Measurements from ENCODE around the gene ERI3.
A peak's percentile ranks its signal among the peaks of the same experiment; 100 is the strongest.

ERI3 gene, protein sequence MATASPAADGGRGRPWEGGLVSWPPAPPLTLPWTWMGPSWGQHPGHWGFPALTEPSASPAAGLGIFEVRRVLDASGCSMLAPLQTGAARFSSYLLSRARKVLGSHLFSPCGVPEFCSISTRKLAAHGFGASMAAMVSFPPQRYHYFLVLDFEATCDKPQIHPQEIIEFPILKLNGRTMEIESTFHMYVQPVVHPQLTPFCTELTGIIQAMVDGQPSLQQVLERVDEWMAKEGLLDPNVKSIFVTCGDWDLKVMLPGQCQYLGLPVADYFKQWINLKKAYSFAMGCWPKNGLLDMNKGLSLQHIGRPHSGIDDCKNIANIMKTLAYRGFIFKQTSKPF

DNA sequence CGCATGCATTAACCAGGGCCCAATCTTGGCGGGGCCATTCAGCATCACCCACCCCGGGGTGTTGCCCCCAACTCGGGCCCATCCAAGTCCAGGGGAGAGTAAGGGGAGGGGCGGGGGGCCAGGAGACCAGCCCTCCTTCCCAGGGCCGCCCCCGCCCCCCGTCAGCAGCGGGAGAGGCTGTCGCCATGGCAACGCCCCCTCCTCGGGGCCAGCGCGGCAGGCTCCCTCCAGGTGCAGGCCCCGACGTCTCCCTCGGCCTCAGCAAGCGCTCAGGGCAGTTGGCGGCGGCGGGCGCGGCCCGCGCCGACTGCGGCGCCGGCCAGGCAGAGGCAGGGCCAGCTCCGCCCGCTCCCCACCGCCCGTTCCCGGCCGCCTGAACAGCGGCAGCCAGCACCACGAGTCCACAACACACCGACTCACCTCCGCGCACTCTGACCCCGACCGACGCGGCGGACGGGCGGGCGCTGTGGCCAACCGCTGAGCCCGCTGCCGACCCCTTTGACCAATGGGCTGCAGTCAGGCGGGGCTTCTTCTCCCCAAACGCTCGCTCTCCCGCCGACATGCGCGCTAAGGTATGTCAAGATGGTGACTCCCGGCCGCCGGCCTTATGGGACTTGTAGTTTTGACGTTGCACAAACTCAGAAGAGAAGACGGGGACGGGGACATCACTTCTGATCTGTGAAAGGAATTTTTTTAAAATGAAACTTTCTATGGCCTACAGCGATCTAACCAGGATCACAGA, at the start of gene ERI3:
Gene ERI3, minus strand, starts transcription at position 418 of the 742 bp plus-strand sequence. Its CDS starts 231 bp downstream, at position 187.
- peak; percentile 96 for DNase-seq

DNA sequence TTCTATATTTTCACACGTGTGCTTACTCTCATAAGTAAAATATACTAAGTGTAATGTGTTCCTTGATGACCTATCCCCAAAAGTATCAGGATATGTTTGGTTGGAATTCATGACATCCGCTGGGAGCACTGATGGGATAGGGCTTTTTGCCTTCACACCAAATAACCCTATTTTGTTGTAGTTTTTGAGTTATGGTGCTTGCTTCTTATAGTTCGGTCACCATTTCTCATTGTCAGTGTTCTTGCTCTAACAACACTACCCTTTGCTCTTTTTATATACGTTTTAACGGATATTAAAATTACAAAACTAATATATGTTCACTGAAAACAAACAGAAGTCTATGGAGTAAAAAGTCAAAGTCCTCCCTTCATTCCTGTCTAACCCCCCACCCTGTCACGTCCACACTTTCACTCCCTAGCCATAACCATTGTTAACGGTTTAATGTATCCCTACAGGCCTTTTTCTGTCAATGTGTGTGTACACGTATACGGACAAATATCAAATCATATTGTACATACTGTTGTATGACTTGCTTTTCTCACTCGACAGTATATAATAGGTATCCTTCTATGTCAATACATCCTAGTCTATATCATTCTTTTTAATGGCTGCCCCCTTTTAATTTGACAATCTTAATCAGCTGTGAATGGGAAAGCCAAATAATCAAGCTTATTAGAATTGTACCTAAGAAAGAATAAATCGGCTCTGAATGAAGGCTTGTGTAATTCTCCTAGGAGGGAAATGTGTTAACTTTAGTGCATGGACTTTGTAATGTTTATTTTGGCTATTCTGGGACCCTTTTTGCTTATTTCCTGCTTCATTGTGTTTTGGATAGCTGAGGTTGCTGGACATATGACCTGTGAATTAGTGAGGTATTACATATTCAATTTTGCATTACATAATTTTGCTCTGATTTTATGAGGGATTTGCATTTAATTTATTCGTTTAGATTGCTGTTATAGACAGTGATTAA, 46.5 kb upstream of the ERI3 start:
- DNase-seq, result no peak

DNA sequence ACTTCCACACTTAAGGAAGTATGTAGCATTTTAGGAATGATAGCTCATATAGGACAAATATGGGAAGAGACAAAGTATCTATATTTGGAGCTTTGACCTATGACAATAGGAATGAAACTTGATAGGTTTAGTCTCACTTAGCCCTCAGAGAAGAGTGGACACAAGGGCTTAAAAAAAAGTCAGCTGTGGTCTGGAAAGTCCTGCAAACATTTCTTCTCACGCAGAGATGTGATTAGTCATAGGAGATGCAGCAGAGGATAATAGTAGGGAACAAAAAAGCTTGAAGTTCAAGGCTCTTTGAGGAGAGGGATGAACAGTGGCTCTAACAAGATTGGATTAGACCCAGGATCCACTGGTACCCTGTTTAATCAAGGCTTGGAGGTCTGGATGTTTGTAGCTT, 35.2 kb upstream of the ERI3 start:
- no peak for DNase-seq

DNA sequence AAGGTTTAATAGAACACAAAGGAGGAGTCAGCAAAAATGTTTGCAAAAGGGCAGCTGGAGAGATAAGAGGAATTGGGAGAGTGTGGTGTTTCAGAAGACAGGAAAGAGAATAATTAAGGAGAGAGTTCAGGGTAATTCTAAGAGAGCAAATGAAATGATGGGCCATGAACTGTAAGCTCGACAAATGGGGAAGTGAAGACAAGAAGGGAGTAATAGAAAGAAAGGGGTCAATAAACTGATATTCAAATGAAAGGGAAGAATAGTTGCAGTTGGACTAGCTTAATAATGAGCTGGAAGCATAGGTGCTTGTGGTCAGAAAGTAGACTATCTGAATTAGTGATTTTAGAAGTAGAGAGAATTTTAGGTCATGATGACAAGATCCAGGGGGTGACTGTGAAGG, 34.4 kb upstream of the ERI3 start:
- DNase-seq, result no peak

DNA sequence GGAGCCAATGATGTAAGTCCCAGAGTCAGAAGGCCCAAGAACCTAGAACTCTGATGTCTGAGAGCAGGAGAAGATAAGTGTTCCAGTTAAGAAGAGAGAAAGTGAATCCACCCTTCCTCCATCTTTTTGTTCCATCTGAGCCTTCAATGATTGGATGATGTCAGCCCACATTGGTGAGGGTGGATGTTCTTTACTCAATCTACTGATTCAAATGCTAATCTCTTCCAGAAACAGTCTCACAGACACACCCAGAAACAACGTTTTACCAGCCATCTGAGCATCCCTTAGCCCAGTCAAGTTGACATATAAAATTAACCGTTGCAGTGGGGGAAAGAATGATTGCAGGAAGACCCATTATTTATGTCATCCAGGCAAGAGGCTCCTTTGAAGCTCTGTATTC, 33.5 kb upstream of the ERI3 start:
- DNase-seq, result no peak

DNA sequence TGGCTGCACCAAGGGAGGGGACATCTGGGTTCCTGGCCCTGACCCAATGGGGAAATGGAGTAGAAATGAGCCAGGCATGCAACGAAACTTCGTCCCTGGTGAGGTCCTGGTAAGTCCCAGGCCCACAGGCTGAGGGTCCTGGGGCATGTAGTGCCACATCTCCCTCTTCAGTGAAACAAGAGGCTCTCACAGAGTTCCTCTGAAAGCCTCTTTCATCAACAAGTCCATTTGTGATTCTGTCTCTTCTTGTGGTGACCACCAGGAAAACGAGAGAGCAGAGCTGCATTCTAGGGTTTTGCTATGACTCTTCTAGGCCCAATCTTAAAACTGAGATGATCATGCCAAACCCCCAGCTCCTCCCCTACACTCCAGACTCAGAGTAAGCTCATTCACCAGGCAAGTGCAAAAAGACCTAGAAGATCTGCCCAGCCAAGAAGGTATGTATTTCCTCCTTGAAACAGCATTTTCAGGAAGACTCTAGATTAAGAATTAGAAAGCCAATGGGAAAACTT, 25.7 kb upstream of the ERI3 start:
- DNase-seq, result no peak

DNA sequence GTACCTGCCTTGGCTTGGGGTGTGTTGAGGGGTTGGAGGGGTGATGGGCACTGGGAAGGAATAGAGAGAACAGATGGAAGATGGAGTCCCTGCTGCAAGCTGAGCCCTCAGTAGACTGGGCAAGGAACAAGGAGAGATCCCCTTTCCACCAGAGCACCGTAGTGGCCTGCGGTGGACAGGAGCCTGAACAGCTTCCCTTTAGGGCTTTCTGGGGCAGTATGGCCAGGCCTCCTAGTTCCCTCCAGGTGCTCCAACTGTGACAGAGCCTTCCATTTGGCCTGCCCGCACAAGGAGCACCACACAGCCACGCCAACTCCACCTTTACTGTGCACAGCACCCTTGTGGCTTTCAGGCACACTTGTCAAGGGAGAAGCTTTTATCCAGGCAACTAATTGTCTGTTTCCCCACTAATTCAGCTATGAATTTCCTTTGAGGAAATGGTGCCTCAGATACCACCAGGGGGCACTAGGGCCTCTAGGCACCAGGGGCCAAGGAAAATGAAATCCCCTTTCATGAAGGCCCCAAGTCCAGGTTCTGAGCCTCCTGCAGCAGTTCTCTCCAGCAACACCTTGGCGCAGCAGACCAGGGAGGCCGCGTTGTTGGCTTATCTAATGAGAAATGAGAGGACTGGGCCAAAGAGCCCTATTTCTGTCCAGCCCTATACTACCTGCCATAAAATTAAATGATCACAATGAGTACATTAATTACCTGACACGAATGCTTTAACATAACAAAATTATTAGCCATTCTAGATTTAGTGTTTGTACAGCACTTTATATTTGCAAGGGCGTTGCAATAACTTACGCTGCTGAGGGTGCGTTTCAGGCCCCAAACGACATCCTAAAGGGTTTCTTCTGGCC, 23.1 kb upstream of the ERI3 start:
- DNase-seq, result peak; percentile 47

DNA sequence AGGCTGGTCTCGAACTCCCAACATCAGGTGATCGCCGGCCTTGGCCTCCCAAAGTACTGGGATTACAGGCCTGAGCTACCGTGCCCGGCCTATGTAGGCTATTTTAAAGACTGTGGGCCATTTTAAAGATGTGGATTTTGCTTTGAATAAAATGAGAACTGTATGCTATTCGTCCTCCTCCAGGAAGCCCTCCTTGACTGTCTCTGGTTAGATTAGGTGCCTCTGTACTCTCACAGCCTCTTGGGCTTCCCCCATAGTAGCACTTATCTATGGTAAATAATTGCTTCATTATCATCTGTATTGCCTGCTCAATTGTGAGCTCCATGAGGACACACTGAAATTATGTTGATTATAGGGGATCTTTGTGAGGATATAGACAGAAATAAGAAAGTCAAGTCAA, 20.5 kb upstream of the ERI3 start:
- DNase-seq, result no peak

DNA sequence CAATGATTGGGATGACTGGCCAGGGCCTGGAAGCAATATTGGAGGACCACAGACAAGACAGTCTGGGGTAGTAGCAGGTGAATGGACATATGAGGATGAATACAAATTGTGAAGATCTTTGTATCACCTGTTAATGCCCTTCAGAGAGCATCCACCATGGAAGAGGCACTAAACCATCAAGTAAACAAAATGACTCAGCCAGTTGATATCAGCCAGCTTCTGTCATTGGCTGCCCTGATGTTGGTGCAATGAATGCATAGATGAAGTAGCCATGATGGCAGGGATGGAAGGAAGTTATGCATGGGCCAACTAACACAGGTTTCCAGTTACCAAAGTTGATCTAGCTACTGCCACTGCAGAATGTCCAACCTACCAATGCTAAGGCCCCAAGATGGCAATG, 16.1 kb upstream of the ERI3 start:
- no peak for DNase-seq

DNA sequence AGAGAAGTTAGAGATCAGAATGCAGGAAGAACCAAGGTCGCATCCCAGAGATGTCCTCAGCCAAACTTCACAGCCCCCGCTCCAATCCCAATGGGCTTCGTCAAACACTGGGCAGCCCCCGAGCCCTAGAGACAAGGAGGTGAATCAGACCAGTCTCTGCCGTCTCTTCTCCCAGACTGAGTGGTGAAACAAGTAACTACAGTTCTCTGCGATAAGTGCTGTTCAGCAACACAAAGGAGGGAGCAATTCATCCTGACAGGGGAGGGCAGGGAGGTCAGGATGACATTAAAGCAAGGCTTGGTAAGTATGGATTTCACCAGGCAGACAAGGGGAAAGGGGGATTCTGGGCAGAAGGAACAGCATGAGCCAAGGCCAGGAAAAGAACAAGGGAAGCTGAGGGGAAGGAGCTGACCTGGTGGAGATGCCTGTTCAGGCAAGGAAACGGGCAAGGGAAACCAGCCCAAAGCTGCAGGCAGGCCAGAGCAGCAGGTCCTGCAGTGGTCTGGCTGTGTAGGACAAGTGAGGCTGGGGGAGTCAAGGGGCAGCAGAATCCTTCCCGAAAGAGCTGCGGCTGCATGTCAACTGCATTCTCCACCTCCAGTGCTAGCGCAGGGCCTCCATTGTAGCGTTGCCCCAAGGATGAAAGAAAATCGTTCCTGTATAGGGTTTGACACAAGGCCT, 13.6 kb upstream of the ERI3 start:
- no peak for DNase-seq

DNA sequence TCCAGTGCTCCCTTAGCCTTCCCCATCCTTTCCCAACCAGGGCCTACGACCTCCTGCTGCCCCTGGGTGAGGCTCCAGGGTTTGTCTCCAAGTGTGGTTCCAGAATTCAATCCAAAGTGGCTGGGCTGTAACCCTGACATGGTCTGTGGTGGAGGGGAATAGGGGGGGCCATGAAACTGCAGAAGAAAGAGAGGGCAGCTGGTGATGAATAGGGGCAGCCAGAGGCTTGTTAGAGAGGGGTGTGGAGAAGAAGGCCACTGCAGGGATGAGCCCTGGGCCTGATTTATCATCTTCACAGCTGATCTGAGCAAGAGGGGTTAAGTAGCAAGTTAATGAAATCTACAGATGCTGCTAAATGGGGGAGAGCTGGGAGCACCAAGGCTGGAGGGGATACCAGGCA, 12.9 kb upstream of the ERI3 start:
- DNase-seq, result no peak

DNA sequence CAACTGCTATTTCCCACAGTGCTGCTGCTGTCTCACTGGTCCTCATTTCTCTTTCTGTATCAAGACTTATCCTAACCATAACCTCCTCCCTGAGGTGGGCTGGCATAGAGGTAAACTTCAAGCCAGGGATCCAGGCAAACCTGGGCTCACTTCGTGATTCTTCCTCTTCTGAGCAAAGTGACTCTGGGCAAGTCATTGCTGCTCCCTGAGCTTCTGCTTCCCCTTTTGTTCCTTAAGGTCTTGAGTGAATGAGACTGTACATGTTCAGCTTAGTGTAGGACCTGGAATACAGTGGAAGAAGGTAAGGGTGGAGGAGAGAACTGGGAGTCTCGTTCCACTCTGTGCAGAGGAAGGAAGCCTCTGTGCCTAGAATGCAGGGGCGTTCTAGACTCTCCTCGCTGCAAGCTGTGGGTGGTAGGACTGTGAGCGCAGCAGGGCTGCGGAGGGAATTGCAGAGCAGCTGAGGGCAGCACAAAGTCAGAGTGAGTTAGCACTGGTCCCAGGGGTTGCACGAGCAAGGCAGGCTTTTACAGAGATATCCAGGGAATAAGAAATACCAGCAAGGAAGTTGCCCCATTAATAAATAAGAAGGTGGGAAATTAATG, 11.4 kb upstream of the ERI3 start:
- DNase-seq, result no peak

DNA sequence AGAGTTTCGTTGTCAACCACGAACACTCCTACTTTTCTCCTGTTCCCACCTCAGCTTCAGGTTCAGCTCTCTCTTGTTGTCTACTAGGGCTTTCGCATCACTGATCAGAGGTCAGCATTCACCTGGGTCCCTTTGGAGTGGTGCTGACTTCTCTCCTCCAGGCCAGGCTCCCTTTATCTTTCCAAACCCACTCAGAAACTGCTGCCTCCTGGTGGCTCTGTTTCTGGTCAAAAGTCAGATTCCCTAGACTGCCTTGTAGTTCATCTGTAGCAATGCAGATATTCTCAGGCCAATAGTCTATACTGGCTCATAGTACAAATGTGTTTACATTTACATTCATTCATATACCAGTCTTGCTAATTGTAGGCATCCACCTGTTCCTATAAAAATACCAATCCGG, 6.4 kb upstream of the ERI3 start:
- no peak for DNase-seq

DNA sequence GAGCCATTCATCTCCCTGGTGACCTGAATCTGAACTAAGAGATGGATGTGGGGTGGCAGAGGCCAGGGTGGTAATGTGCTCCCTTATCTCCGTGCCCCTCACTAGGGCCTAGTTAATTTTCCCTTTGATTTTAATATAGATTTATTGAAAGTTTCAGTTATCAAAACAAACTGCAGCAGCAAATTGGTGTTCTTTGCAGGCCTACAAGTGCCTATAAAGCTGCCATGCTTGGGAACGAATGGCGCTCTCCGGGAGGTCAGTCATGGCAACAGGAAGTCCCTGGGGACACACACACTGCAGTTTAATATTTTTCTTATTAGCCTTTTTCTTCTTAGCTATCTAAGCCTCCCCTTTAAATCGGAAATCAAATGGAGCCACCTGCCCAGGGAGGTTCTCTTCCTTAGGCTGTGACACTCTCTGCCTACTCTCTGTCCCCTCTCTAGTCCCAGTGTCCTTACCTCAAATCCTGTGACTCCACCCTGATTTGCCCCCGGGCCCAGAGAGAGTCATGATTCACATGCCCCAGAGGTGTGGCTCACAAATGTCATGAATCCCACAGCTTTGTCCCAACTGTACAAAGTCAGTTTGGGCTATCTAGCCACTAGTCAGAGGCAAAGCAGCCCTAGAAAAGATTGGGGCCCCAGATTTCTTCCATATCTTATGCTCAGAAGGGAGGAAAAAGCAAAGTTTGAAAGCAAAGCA, 4.3 kb upstream of the ERI3 start:
- no peak for DNase-seq

DNA sequence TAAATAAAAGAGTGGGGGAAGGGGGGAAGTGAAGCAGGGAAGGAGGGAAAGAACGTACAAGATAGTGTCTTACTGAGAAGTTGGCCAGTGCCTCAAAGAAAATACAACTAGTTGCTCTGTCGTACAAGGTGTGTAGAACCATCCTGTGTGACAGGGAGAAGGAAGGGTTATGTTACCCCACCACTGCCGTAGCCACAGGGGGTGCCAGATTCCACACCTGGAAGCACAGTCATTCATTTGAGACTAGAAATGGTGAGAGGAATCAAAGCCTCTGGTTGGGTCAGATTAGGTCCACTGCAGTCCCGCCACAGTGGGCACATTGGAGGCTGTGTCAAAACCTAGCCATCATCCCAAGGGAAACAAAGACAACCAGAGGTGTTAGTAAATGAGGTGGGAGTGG, 2.7 kb upstream of the ERI3 start:
- no peak for DNase-seq

DNA sequence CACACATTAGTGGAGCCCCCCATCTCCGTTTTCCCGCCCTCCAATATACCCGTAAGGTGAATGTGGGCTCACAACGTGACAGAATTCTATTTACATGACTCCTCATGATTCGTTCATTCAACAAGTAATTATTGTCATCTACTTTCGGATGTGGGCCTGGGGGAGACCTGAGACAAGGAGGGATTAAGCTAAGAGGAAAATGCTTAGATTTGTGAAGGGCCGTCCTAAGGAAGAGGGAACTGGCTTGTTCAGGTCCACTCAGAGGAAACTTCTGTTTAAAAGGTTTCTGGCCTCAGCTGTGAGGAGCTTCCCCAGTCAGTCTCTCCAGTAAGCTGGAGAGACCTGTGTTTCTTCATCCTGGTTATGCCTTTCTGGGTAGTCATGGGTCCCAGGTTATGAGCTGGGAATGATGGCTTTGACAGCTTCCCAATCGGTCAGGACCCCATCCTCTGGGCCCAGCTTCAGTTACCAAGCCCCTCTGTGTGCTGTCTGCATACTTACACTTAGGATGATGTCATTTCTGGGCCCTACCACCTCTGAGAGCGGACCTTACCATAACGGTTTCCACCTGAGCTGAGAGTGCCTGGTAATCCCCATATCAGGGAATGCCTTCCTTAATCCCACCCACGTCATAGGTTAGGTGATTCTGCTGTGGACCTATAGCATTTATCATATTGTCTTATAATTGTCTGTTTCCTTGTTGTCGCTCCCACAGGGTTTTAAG, 687 bp upstream of the ERI3 start:
- DNase-seq, result no peak

DNA sequence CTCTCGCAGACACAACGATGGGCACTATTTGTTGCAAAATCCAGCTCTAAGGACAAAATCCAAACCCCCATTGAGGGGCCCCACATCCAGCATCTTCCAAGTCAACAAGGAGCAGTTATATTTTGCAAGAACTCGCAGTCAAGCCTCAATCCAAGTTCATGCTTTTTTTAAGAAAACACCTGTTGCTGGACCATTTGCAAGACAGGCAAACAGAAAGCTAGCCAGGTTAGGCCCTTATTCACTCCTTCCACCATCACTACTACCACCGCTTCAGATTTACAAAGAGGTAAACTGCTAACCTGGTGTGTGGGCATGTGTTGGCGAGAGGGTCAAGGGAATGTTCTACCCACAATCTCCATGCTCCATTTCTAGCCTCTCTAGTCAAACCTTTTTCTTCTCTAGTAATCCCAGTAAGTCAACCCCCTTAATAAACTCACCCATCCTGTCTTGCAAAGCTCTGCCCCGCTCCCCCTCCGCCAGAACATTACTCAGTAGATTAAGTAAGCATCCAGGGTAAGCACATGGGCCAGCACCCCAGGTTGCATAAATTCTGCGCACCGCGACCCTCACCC, 703 bp downstream of the ERI3 start:
- peak; percentile 6 for DNase-seq

DNA sequence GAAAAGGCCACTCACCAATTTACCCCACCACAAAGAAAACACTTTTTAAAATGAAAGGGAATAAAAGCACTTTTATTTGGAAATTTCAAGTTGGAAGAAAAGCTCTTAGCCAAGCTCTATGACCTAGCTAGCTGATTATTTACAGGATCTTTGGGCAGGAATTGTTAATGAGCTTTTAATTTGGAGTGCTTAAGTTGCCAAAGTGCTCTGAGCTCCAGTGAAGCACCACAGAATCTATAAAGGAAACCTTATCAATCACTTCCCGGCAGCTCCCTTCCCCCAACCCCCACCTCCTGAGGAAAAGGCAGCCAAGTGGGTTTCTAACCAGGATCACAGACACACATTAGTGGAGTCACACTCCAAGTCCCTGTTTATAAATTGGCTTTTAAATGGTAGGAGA, 1.5 kb downstream of the ERI3 start:
- DNase-seq, result no peak

DNA sequence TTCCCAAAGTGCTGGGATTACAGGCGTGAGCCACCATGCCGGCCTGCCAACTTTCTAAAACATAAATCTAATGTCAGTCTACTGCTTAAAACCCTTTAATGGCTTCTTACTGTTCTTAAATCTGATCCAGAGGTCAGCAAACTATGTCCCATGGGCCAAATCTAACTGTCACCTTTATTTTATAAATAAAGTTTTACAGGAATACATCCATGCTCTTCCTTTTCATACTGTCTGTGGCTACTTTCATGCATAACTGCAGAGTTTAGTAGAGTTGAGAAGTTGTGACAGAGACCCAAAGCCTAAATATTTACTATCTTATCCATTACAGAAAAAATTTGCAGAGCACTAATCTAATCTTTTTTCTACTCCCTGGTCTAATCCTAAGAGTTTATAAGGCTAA, 3.8 kb downstream of the ERI3 start:
- no peak for DNase-seq
